ENCODE data around the gene DGKD. TPM values are rescaled to one million over a fixed set of nuclear protein-coding genes. Genes with fewer than 3 reads are reported as not detected.
"Not testable (repeated sequence)": the region's sequence is repeated elsewhere in the genome, so short reads cannot be mapped to it uniquely, and the experiment has no call there.

Gene DGKD
- total RNA-seq, 1 experiment from 2014 or later: 41.4 TPM

DNA sequence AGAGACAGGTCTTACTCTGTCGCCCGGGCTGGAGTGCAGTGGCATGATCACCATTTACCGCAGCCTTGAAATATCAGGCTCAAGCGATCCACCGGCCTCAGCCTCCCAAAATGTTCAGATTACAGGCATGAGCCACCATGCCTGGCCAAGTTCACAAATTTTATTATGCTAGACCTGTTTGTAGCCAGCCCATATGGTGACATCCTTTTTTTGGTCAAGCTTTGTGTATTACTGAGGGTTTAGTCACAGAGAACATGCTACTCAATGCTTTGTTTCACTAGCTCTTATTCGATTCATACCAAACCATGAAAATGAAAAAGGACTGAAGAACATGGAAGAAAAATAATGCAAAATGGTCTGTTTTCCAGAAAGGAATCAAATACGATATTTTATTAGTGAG lies 41.4 kb downstream of the DGKD start:
- Mint-ChIP-seq H3K27me3 (ENCODE audit: low read depth) (peaks cover 2% of the 10 kb centered on the region; the same call in 1 of the 2 replicates), H3K27ac (no peak overlapping the region), H3K9me3 (no peaks in the 10 kb centered on the region), H3K4me3 (no peak overlapping the region), H3K36me3 (peaks cover 7% of the 10 kb centered on the region), H3K4me1 (peaks cover 36% of the 10 kb centered on the region)
- ATAC-seq (no peak), DNase-seq (ENCODE audit: low spot score) (no peak)
- no peak for TF ChIP-seq NR1H2 (CRISPR knock-in tag; IDR thresholded peaks at IDR 0.05)
- TF ChIP-seq MYBL2 (CRISPR knock-in tag; IDR thresholded peaks at IDR 0.05): no peak
- no peak for TF ChIP-seq CBFB (CRISPR knock-in tag; IDR thresholded peaks at IDR 0.05; ENCODE audit: low read depth)
- no peak for TF ChIP-seq ZNF138 (CRISPR knock-in tag; conservative IDR thresholded peaks at IDR 0.05)
- TF ChIP-seq SMAD3 (CRISPR knock-in tag; IDR thresholded peaks at IDR 0.05; ENCODE audit: borderline replicate concordance): no peak
- no peak for TF ChIP-seq EMX1 (CRISPR knock-in tag; IDR thresholded peaks at IDR 0.05)
- TF ChIP-seq ZNF232 (CRISPR knock-in tag; IDR thresholded peaks at IDR 0.05): no peak
- TF ChIP-seq, protein P1, sequence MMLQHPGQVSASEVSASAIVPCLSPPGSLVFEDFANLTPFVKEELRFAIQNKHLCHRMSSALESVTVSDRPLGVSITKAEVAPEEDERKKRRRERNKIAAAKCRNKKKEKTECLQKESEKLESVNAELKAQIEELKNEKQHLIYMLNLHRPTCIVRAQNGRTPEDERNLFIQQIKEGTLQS (CRISPR knock-in tag; conservative IDR thresholded peaks at IDR 0.05): no peak
- no peak for TF ChIP-seq NR3C1 (CRISPR knock-in tag; conservative IDR thresholded peaks at IDR 0.05; ENCODE audit: low read depth)
- CTCF ChIA-PET: interaction anchor here (1.2 to 1.5 kb wide), 2 partner anchors 8 to 22 kb away, joined by 3 read pairs; no protein-coding TSS in a partner anchor
- POLR2A ChIA-PET: no interaction called here

DNA sequence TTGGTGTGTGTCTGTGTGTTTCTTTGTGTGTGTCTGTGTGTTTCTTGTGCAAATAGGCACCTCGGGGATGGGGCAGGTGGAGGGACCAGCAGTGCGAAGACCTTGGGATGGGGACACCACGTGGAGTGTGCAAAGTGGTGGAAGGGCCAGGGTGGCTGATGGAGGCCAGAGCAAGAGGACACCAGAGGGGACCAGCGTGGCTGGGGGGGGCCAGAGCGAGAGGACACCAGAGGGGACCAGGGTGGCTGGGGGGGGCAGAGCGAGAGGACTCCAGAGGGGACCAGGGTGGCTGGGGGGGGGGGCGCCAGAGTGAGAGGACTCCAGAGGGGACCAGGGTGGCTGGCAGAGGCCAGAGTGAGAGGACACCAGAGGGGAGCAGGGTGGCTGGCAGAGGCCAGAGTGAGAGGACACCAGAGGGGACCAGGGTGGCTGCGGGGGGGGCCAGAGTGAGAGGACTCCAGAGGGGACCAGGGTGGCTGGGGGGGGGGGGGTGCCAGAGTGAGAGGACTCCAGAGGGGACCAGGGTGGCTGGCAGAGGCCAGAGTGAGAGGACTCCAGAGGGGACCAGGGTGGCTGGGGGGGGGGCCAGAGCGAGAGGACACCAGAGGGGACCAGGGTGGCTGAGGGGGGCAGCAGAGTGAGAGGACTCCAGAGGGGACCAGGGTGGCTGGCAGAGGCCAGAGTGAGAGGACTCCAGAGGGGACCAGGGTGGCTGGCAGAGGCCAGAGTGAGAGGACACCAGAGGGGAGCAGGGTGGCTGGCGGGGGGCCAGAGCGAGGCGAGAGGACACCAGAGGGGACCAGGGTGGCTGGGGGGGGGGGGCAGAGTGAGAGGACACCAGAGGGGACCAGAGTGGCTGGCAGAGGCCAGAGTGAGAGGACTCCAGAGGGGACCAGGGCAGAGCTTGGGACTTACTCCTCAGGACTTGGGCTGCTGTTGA lies 42.7 kb downstream of the DGKD start:
- DNase-seq (ENCODE audit: low spot score); H3K27me3 Mint-ChIP-seq (ENCODE audit: low read depth); H3K36me3 Mint-ChIP-seq; H3K9me3 Mint-ChIP-seq; POLR2A ChIA-PET; H3K4me3 Mint-ChIP-seq; ATAC-seq: not testable (repeated sequence)
- CTCF ChIA-PET: interaction anchor here (1.0 to 1.5 kb wide), 2 partner anchors 20 to 43 kb away, joined by 3 to 4 read pairs; no protein-coding TSS in a partner anchor
- H3K27ac Mint-ChIP-seq: peak overlapping the region; percentile 88
- peaks cover 40% of the 10 kb centered on the region for H3K4me1 Mint-ChIP-seq

DNA sequence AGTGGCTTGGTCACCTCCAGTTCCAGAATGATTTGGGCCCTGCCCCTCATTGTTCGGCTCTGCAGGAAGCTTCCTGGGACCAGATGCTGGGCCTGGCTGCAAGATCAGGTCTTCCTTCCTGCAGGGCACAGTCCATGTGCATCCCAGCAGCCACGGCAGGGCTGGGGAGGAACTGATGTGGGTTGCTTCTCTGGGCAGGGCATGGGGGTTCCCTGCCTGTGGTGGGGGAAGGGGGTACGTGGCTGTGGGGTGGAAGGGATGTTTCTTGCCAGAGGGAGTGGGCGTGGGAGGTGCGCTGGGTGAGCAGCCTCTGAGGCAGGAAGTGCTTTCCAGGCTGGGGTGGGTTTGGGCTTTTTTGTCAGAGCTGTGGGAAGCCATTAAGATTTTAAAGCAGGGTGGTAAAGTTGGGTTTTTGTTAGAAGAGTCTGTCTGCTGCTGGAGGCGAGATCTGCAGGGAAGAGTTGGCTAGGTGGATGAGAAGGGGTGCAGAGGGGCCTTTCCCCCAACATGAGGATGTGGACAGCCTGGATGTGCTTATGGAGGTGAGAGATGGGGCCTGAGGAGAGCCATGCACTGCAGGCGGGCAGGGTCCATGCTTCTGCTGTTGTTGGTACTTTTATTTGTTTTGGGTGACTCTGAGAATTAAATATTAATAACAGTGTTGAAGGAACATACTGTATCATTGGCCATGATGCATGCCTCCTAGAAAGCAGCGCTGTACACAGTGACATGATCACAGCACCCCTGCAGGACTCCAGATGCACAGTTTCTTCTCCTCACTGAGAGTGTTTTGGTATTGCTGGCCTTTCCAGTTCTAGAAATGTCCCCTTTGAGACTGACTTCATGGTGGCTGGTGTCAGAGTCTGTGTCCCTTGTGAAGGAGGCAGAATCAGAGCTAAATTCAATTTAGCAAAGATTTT lies 45.3 kb downstream of the DGKD start:
- peaks cover 7% of the 10 kb centered on the region for H3K36me3 Mint-ChIP-seq
- no peak overlapping the region for H3K4me3 Mint-ChIP-seq
- peak overlapping the region; percentile 85 for H3K27ac Mint-ChIP-seq
- H3K9me3 Mint-ChIP-seq: no peaks in the 10 kb centered on the region
- ATAC-seq: peak; percentile 84
- POLR2A ChIA-PET: interaction anchor here (0.7 kb wide), 1 partner anchor 158 kb away, joined by 3 read pairs; no protein-coding TSS in a partner anchor
- H3K27me3 Mint-ChIP-seq (ENCODE audit: low read depth): peaks cover 2% of the 10 kb centered on the region; the same call in 1 of the 2 replicates
- peak; percentile 36 for DNase-seq (ENCODE audit: low spot score)
- peaks cover 42% of the 10 kb centered on the region for H3K4me1 Mint-ChIP-seq
- CTCF ChIA-PET: interaction anchor here (1.1 to 2.9 kb wide), 3 partner anchors 15 to 49 kb away, joined by 5 to 13 read pairs (median 10); no protein-coding TSS in a partner anchor
- TF ChIP-seq ZNF121 (CRISPR knock-in tag; IDR thresholded peaks at IDR 0.05): peak; percentile 95
- TF ChIP-seq EMX1 (CRISPR knock-in tag; IDR thresholded peaks at IDR 0.05): no peak
- TF ChIP-seq, protein P2, sequence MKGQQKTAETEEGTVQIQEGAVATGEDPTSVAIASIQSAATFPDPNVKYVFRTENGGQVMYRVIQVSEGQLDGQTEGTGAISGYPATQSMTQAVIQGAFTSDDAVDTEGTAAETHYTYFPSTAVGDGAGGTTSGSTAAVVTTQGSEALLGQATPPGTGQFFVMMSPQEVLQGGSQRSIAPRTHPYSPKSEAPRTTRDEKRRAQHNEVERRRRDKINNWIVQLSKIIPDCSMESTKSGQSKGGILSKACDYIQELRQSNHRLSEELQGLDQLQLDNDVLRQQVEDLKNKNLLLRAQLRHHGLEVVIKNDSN (CRISPR knock-in tag; IDR thresholded peaks at IDR 0.05): no peak
- TF ChIP-seq, protein P3, sequence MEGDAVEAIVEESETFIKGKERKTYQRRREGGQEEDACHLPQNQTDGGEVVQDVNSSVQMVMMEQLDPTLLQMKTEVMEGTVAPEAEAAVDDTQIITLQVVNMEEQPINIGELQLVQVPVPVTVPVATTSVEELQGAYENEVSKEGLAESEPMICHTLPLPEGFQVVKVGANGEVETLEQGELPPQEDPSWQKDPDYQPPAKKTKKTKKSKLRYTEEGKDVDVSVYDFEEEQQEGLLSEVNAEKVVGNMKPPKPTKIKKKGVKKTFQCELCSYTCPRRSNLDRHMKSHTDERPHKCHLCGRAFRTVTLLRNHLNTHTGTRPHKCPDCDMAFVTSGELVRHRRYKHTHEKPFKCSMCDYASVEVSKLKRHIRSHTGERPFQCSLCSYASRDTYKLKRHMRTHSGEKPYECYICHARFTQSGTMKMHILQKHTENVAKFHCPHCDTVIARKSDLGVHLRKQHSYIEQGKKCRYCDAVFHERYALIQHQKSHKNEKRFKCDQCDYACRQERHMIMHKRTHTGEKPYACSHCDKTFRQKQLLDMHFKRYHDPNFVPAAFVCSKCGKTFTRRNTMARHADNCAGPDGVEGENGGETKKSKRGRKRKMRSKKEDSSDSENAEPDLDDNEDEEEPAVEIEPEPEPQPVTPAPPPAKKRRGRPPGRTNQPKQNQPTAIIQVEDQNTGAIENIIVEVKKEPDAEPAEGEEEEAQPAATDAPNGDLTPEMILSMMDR (IDR thresholded peaks at IDR 0.05): no peak
- TF ChIP-seq NR3C1 (CRISPR knock-in tag; conservative IDR thresholded peaks at IDR 0.05; ENCODE audit: low read depth): no peak
- TF ChIP-seq, protein P4, sequence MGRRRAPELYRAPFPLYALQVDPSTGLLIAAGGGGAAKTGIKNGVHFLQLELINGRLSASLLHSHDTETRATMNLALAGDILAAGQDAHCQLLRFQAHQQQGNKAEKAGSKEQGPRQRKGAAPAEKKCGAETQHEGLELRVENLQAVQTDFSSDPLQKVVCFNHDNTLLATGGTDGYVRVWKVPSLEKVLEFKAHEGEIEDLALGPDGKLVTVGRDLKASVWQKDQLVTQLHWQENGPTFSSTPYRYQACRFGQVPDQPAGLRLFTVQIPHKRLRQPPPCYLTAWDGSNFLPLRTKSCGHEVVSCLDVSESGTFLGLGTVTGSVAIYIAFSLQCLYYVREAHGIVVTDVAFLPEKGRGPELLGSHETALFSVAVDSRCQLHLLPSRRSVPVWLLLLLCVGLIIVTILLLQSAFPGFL (CRISPR knock-in tag; IDR thresholded peaks at IDR 0.05; ENCODE audit: borderline replicate concordance): no peak
- no peak for TF ChIP-seq CREM (CRISPR knock-in tag; IDR thresholded peaks at IDR 0.05)
- TF ChIP-seq ZNF423 (CRISPR knock-in tag; IDR thresholded peaks at IDR 0.05): peak; percentile 76
- no peak for TF ChIP-seq RELA (CRISPR knock-in tag; IDR thresholded peaks at IDR 0.05; ENCODE audit: borderline replicate concordance)
- TF ChIP-seq, protein P5, sequence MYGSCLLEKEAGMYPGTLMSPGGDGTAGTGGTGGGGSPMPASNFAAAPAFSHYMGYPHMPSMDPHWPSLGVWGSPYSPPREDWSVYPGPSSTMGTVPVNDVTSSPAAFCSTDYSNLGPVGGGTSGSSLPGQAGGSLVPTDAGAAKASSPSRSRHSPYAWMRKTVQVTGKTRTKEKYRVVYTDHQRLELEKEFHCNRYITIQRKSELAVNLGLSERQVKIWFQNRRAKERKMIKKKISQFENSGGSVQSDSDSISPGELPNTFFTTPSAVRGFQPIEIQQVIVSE (CRISPR knock-in tag; IDR thresholded peaks at IDR 0.05; ENCODE audit: borderline replicate concordance): no peak
- 0 out of 2 replicates have a peak, but pooled peaks have one; percentile 43 for TF ChIP-seq ZBTB21 (CRISPR knock-in tag; IDR thresholded peaks at IDR 0.05; ENCODE audit: borderline replicate concordance)
- TF ChIP-seq, protein P6, sequence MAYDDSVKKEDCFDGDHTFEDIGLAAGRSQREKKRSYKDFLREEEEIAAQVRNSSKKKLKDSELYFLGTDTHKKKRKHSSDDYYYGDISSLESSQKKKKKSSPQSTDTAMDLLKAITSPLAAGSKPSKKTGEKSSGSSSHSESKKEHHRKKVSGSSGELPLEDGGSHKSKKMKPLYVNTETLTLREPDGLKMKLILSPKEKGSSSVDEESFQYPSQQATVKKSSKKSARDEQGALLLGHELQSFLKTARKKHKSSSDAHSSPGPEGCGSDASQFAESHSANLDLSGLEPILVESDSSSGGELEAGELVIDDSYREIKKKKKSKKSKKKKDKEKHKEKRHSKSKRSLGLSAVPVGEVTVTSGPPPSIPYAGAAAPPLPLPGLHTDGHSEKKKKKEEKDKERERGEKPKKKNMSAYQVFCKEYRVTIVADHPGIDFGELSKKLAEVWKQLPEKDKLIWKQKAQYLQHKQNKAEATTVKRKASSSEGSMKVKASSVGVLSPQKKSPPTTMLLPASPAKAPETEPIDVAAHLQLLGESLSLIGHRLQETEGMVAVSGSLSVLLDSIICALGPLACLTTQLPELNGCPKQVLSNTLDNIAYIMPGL (CRISPR knock-in tag; IDR thresholded peaks at IDR 0.05): no peak
- TF ChIP-seq, protein P7, sequence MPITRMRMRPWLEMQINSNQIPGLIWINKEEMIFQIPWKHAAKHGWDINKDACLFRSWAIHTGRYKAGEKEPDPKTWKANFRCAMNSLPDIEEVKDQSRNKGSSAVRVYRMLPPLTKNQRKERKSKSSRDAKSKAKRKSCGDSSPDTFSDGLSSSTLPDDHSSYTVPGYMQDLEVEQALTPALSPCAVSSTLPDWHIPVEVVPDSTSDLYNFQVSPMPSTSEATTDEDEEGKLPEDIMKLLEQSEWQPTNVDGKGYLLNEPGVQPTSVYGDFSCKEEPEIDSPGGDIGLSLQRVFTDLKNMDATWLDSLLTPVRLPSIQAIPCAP (CRISPR knock-in tag; IDR thresholded peaks at IDR 0.05): no peak
- TF ChIP-seq TEAD1 (CRISPR knock-in tag; IDR thresholded peaks at IDR 0.05): peak; percentile 27; the same call in 1 of the 2 replicates
